SK-N-SH (cell line): ENCODE measurements around the gene DMAP1. TPM values are rescaled to one million over a fixed set of nuclear protein-coding genes. Genes with fewer than 3 reads are reported as not detected.

Experiments
- CTCF ChIA-PET: fragments of 300-600, 350-600 bp; formaldehyde crosslinking; extraction: SDS; loops from one replicate; lab custom pipeline; 2021; lab: Yijun Ruan, JAX
- POLR2A ChIA-PET: fragments of 350-600 bp; sonication (Branson Sonifier 250); formaldehyde crosslinking; extraction: SDS; loops from one replicate; lab custom pipeline; 2020; ENCODE audit warnings: antibody characterized with exemption, inconsistent platforms; lab: Yijun Ruan, JAX
- DNase-seq: peaks from one replicate; pipeline ENCODE4 v3.0.0; 2012
- H2AFZ ChIP-seq: fragments of 200-600 bp; sonication (generic); 2 replicates; pipeline ENCODE4 v1.8.1; 2016; ENCODE audit warnings: antibody characterized with exemption, mild to moderate bottlenecking, low read depth
- H3F3A ChIP-seq: fragments of 200-600 bp; sonication (generic); replicated peaks from 2 replicates; pipeline ENCODE3; 2016; ENCODE audit warnings: antibody characterized with exemption, mild to moderate bottlenecking; ENCODE audit not compliant: insufficient read depth
- H3K27ac ChIP-seq, 2 experiments: fragments of 200-500 bp in 1 of 2; fragments of 200-600 bp in 1 of 2; sonication (Bioruptor generic) in 1 of 2; sonication (generic), shearing (Covaris generic) in 1 of 2; 2 replicates each; pipeline versions ENCODE4 v1.5.1 to v1.6.1; 2014 to 2016; ENCODE audit warnings: low read depth in 2 of 2, inconsistent platforms in 1 of 2, low read length in 1 of 2, mild to moderate bottlenecking in 1 of 2, mixed read lengths in 1 of 2
- H3K27me3 ChIP-seq: fragments of 200-600 bp; sonication (generic), shearing (Covaris generic); 2 replicates; pipeline ENCODE4 v1.6.1; 2016; ENCODE audit warnings: mixed run types; ENCODE audit not compliant: insufficient read depth
- H3K36me3 ChIP-seq, 2 experiments: fragments of 200-500 bp in 1 of 2; fragments of 200-600 bp in 1 of 2; sonication (Bioruptor generic) in 1 of 2; sonication (generic) in 1 of 2; replicated peaks in 1 of 2; 2 replicates each; pipeline versions ENCODE3 to v1.5.1; 2014 to 2016; ENCODE audit warnings: low read length in 1 of 2, mild to moderate bottlenecking in 1 of 2; ENCODE audit not compliant: insufficient read depth in 2 of 2, control insufficient read depth in 1 of 2
- H3K4me1 ChIP-seq, 2 experiments: fragments of 200-500 bp in 1 of 2; fragments of 200-600 bp in 1 of 2; sonication (Bioruptor generic) in 1 of 2; sonication (generic), shearing (Covaris generic) in 1 of 2; 2 replicates each; pipeline versions ENCODE4 v1.5.1 to v1.6.1; 2014 to 2016; ENCODE audit warnings: low read depth in 1 of 2, low read length in 1 of 2, mixed run types in 1 of 2; ENCODE audit not compliant: insufficient read depth in 2 of 2, control insufficient read depth in 1 of 2
- H3K4me2 ChIP-seq: fragments of 200-600 bp; sonication (generic), shearing (Covaris generic); 2 replicates; pipeline ENCODE4 v1.6.1; 2017; ENCODE audit warnings: mixed run types
- H3K4me3 ChIP-seq, 2 experiments: fragments of 200-500 bp in 1 of 2; fragments of 200-600 bp in 1 of 2; sonication (Bioruptor generic) in 1 of 2; sonication (generic), shearing (Covaris generic) in 1 of 2; 2 replicates each; pipeline versions ENCODE4 v1.5.1 to v1.8.1; 2014 to 2016; ENCODE audit warnings: low read depth in 2 of 2, inconsistent platforms in 1 of 2, low read length in 1 of 2, mild to moderate bottlenecking in 1 of 2, mixed read lengths in 1 of 2, moderate library complexity in 1 of 2
- H3K79me2 ChIP-seq: fragments of 200-600 bp; sonication (generic); 2 replicates; pipeline ENCODE4 v1.8.1; 2017; ENCODE audit warnings: mild to moderate bottlenecking; ENCODE audit not compliant: insufficient read depth
- H3K9ac ChIP-seq: fragments of 200-600 bp; sonication (generic); 2 replicates; pipeline ENCODE4 v1.6.1; 2017; ENCODE audit warnings: mixed run types
- H3K9me2 ChIP-seq: fragments of 200-600 bp; sonication (generic); 2 replicates; pipeline ENCODE4 v1.6.1; 2017; ENCODE audit warnings: mixed run types
- H3K9me3 ChIP-seq: fragments of 200-600 bp; sonication (generic); 2 replicates; pipeline ENCODE4 v1.6.1; 2017; ENCODE audit warnings: mixed run types, mild to moderate bottlenecking, moderate library complexity
- H4K20me1 ChIP-seq: fragments of 200-600 bp; sonication (generic); 2 replicates; pipeline ENCODE4 v1.6.1; 2017; ENCODE audit warnings: mild to moderate bottlenecking, mixed run types; ENCODE audit not compliant: insufficient read depth
- CHD2 ChIP-seq: fragments of 150-350 bp; IDR thresholded peaks from 2 replicates; pipeline ENCODE4 v1.6.1; 2018; ENCODE audit warnings: low read length; ENCODE audit not compliant: partially characterized antibody
- CTCF ChIP-seq: fragments of 200-600 bp; sonication (generic); IDR thresholded peaks from 2 replicates; pipeline ENCODE4 v1.6.1; 2017; ENCODE audit warnings: antibody characterized with exemption, mild to moderate bottlenecking, moderate library complexity
- ELF1 ChIP-seq: IDR thresholded peaks from 2 replicates; pipeline ENCODE4 v1.4.0; 2012
- EP300 ChIP-seq, 2 experiments: IDR thresholded peaks; 2 replicates each; pipeline versions ENCODE4 v1.4.0 to v1.6.1; 2012; ENCODE audit warnings: borderline replicate concordance in 1 of 2, low read depth in 1 of 2, low read length in 1 of 2
- EZH2phosphoT487 ChIP-seq: fragments of 200-600 bp; sonication (generic); IDR thresholded peaks from 2 replicates; pipeline ENCODE4 v1.6.1; 2017; ENCODE audit warnings: low read depth, mixed run types, mild to moderate bottlenecking, antibody characterized with exemption, moderate library complexity, borderline replicate concordance
- FOSL2 ChIP-seq: IDR thresholded peaks from 2 replicates; pipeline ENCODE4 v1.4.0; 2012; ENCODE audit warnings: low read depth, mild to moderate bottlenecking, moderate library complexity, borderline replicate concordance
- FOXJ3 ChIP-seq: sonication (generic); formaldehyde crosslinking; IDR thresholded peaks from 2 replicates; pipeline ENCODE4 v1.5.1; 2020; ENCODE audit warnings: mild to moderate bottlenecking, missing genetic modification reagents
- FOXM1 ChIP-seq: IDR thresholded peaks from 2 replicates; pipeline ENCODE4 v1.4.0; 2012; ENCODE audit warnings: low read depth, mild to moderate bottlenecking
- GABPA ChIP-seq: IDR thresholded peaks from 2 replicates; pipeline ENCODE4 v1.4.0; 2012; ENCODE audit warnings: low read depth, mild to moderate bottlenecking
- GATA2 ChIP-seq: sonication (generic); formaldehyde crosslinking; IDR thresholded peaks from 2 replicates; pipeline ENCODE4 v1.5.0; 2020; ENCODE audit warnings: mild to moderate bottlenecking, missing genetic modification reagents
- JUND ChIP-seq: IDR thresholded peaks from 2 replicates; pipeline ENCODE4 v1.4.0; 2012
- MAX ChIP-seq: IDR thresholded peaks from 2 replicates; pipeline ENCODE4 v1.4.0; 2012; ENCODE audit warnings: low read depth
- MEF2A ChIP-seq: IDR thresholded peaks from 2 replicates; pipeline ENCODE4 v1.4.0; 2012; ENCODE audit warnings: low read depth, borderline replicate concordance
- MXI1 ChIP-seq: IDR thresholded peaks from 2 replicates; pipeline ENCODE4 v1.6.1; 2012; ENCODE audit warnings: mild to moderate bottlenecking, low read depth, low read length, improper control_type of control experiment
- NFIC ChIP-seq: IDR thresholded peaks from 2 replicates; pipeline ENCODE4 v1.4.0; 2012; ENCODE audit warnings: borderline replicate concordance
- NRF1 ChIP-seq: IDR thresholded peaks from 2 replicates; pipeline ENCODE4 v1.6.1; 2012; ENCODE audit warnings: low read depth, mild to moderate bottlenecking, low read length
- PBX3 ChIP-seq: IDR thresholded peaks from 2 replicates; pipeline ENCODE4; 2012
- POLR2AphosphoS5 ChIP-seq: IDR thresholded peaks from 2 replicates; pipeline ENCODE4 v1.6.1; 2012; ENCODE audit warnings: low read depth, low read length
- RAD21 ChIP-seq: IDR thresholded peaks from 2 replicates; pipeline ENCODE4 v1.6.1; 2012; ENCODE audit warnings: mild to moderate bottlenecking, low read length
- RCOR1 ChIP-seq: fragments of 150-350 bp; IDR thresholded peaks from 2 replicates; pipeline ENCODE4 v1.6.1; 2017; ENCODE audit warnings: antibody characterized with exemption, low read length
- RFX5 ChIP-seq: IDR thresholded peaks from 2 replicates; pipeline ENCODE4 v1.6.1; 2012; ENCODE audit warnings: mild to moderate bottlenecking, improper control_type of control experiment, low read length
- RXRA ChIP-seq: IDR thresholded peaks from 2 replicates; pipeline ENCODE4 v1.4.0; 2012; ENCODE audit warnings: low read depth, mild to moderate bottlenecking, borderline replicate concordance
- SIN3A ChIP-seq: IDR thresholded peaks from 2 replicates; pipeline ENCODE4 v1.6.1; 2012; ENCODE audit warnings: low read depth, mild to moderate bottlenecking, low read length, moderate library complexity, borderline replicate concordance
- SMC3 ChIP-seq: IDR thresholded peaks from 2 replicates; pipeline ENCODE4 v1.6.1; 2012; ENCODE audit warnings: low read depth, low read length, improper control_type of control experiment
- TAF1 ChIP-seq: IDR thresholded peaks from 2 replicates; pipeline ENCODE4 v1.6.1; 2012; ENCODE audit warnings: low read depth, mild to moderate bottlenecking, low read length, moderate library complexity, borderline replicate concordance
- TCF12 ChIP-seq: IDR thresholded peaks from 2 replicates; pipeline ENCODE4 v1.4.0; 2012
- TEAD4 ChIP-seq: IDR thresholded peaks from 2 replicates; pipeline ENCODE4 v1.4.0; 2012; ENCODE audit warnings: mild to moderate bottlenecking, borderline replicate concordance; ENCODE audit not compliant: insufficient read depth
- USF2 ChIP-seq: fragments of 150-350 bp; IDR thresholded peaks from 2 replicates; pipeline ENCODE4 v1.6.1; 2017; ENCODE audit warnings: antibody characterized with exemption, low read length, low read depth, borderline replicate concordance
- YY1 ChIP-seq: IDR thresholded peaks from 2 replicates; pipeline ENCODE4 v1.4.0; 2012; ENCODE audit warnings: low read depth, mild to moderate bottlenecking
- WGBS: methylation state at CpG from one replicate; pipeline ENCODE4 v1.1.6; 2017; ENCODE audit warnings: low lambda C conversion rate; 5-methylcytosine and 5-hydroxymethylcytosine counted together
- polyA plus RNA-seq, 3 experiments: library from polyadenylated mRNA; depleted of rRNA; stranded (reverse); fragments of >200 nt; gene quantifications; 2 replicates each; pipeline ENCODE4 v1.2.3, GENCODE V29; 2012

Gene DMAP1
- 54.3 and 59.6 TPM in 2 replicates for polyA plus RNA-seq (2012; rRNA removed)
- polyA plus RNA-seq (2012; cell fraction: cytosol; rRNA removed): 21.6 and 27.8 TPM in 2 replicates
- polyA plus RNA-seq (2012; cell fraction: nucleus; rRNA removed): 187 and 249 TPM in 2 replicates

GRCh38 chr1:44213222-44214112 lies at the start of gene DMAP1:
Gene DMAP1, plus strand, starts transcription at chr1:44213471. Its CDS starts 283 bp downstream, at chr1:44213754.
- peak within 1 kb of the TSS; percentile 95 to 99 for H3K4me3 ChIP-seq
- no peaks in the 10 kb centered on the region for H4K20me1 ChIP-seq
- H3K9me3 ChIP-seq: no peaks in the 10 kb centered on the region
- H2AFZ ChIP-seq: peak within 1 kb of the TSS; percentile 95
- H3K9me2 ChIP-seq: no peaks in the 10 kb centered on the region
- H3K27me3 ChIP-seq: no peaks in the 10 kb centered on the region
- H3K4me1 ChIP-seq: peaks cover 0 to 20% of the 10 kb centered on the region in 2 experiments; a peak in 1 of 4 replicates
- under 1% methylated on average over 19 of the region's 44 CpGs for WGBS
- CTCF ChIA-PET: interaction anchor here (0.8 to 1.8 kb wide), 9 partner anchors 10 to 440 kb away, joined by 3 to 6 read pairs (median 4); no protein-coding TSS in a partner anchor
- H3K9ac ChIP-seq: peak within 1 kb of the TSS; percentile 80
- POLR2A ChIA-PET: interaction anchor here (0.5 to 1.0 kb wide), 3 partner anchors 106 to 581 kb away, joined by 3 to 4 read pairs (median 3); no protein-coding TSS in a partner anchor
- H3F3A ChIP-seq: peaks cover 12% of the 10 kb centered on the region
- peak within 1 kb of the TSS; percentile 89 for H3K4me2 ChIP-seq
- peak within 1 kb of the TSS; percentile 6 to 80; a peak in 3 of 4 replicates for H3K27ac ChIP-seq
- peaks cover 13 to 27% of the 10 kb centered on the region in 2 experiments for H3K36me3 ChIP-seq
- H3K79me2 ChIP-seq: peaks cover 10% of the 10 kb centered on the region
- DNase-seq: peak; percentile 83
- TF ChIP-seq NRF1 (no peak), RCOR1 (peak; percentile 60; the same call in 1 of the 2 replicates), EP300 (IDR thresholded peaks at IDR 0.05; ENCODE audit: borderline replicate concordance in 1 of 2, low read depth in 1 of 2, low read length in 1 of 2) (no peak), RAD21 (peak; percentile 50), FOXJ3 (CRISPR knock-in tag) (no peak), SMC3 (peak; percentile 31; the same call in 1 of the 2 replicates), GATA2 (CRISPR knock-in tag) (no peak; the same call in 1 of the 2 replicates), MAX (peak; percentile 95), MEF2A (no peak), YY1 (peak; percentile 65; the same call in 1 of the 2 replicates), FOXM1 (no peak), JUND (no peak), PBX3 (peak; percentile 52; the same call in 1 of the 2 replicates), TEAD4 (no peak), ELF1 (peak; percentile 57; the same call in 1 of the 2 replicates), MXI1 (peak; percentile 68; the same call in 1 of the 2 replicates), TAF1 (peak; percentile 91), RXRA (no peak), FOSL2 (no peak; the same call in 1 of the 2 replicates), SIN3A (peak; percentile 94; the same call in 1 of the 2 replicates), EZH2phosphoT487 (no peak), TCF12 (peak; percentile 42; the same call in 1 of the 2 replicates), RFX5 (0 out of 2 replicates have a peak, but pooled peaks have one; percentile 57), GABPA (peak; percentile 100), NFIC (no peak), POLR2AphosphoS5 (peak; percentile 77), USF2 (no peak), CHD2 (peak; percentile 92), CTCF (no peak)
